NCI-H2107 treated with DMSO at 0.1 percent for 48 hours (cell line): ENCODE results near the gene KYAT1.

Source experiments
- DNase-seq: peaks from one replicate; lab custom pipeline; 2025; ENCODE audit not compliant: unreplicated experiment; lab: John Stamatoyannopoulos, UW

Gene KYAT1

GRCh38 chr9:128881884-128882676 lies at the start of gene KYAT1, which contains the start of gene LRRC8A:
Gene KYAT1 (minus strand): TSS chr9:128881950. CDS start chr9:128845405, 36,545 bp downstream.
Gene LRRC8A (plus strand): TSS chr9:128882133. CDS start chr9:128907165, 25,032 bp downstream.
- peak; percentile 86 for DNase-seq

GRCh38 chr9:128929560-128929959 lies 47.8 kb upstream of the KYAT1 start:
- no peak for DNase-seq

GRCh38 chr9:128928624-128929023 lies 46.9 kb upstream of the KYAT1 start:
- DNase-seq = no peak

GRCh38 chr9:128927731-128928411 lies 46.1 kb upstream of the KYAT1 start:
- DNase-seq = no peak

- no peak for DNase-seq
These were observed 41.7 kb upstream of the KYAT1 start for GRCh38 chr9:128923493-128923883.

GRCh38 chr9:128921881-128922763 lies 40.4 kb upstream of the KYAT1 start:
- DNase-seq = no peak

GRCh38 chr9:128920381-128921058 lies 38.8 kb upstream of the KYAT1 start, which contains the start of gene PHYHD1:
Gene PHYHD1 (plus strand): TSS chr9:128920982. CDS start chr9:128922324, 1,342 bp downstream.
- DNase-seq = no peak

GRCh38 chr9:128919402-128920089 lies 37.8 kb upstream of the KYAT1 start:
- DNase-seq = no peak

GRCh38 chr9:128918921-128919320 lies 37.2 kb upstream of the KYAT1 start:
- DNase-seq = no peak

GRCh38 chr9:128917151-128917849 lies 35.5 kb upstream of the KYAT1 start:
- no peak for DNase-seq

GRCh38 chr9:128916745-128917144 lies 35.0 kb upstream of the KYAT1 start:
- no peak for DNase-seq

GRCh38 chr9:128916204-128916603 lies 34.5 kb upstream of the KYAT1 start:
- no peak for DNase-seq

GRCh38 chr9:128913995-128914772 lies 32.4 kb upstream of the KYAT1 start:
- no peak for DNase-seq

- no peak for DNase-seq
These were observed 31.5 kb upstream of the KYAT1 start for GRCh38 chr9:128913048-128913900.

GRCh38 chr9:128912270-128912853 lies 30.6 kb upstream of the KYAT1 start:
- no peak for DNase-seq

GRCh38 chr9:128911529-128912035 lies 29.8 kb upstream of the KYAT1 start:
- no peak for DNase-seq

GRCh38 chr9:128910906-128911305 lies 29.2 kb upstream of the KYAT1 start:
- DNase-seq = no peak
